Measurements from ENCODE around the gene DTX1.

DNA sequence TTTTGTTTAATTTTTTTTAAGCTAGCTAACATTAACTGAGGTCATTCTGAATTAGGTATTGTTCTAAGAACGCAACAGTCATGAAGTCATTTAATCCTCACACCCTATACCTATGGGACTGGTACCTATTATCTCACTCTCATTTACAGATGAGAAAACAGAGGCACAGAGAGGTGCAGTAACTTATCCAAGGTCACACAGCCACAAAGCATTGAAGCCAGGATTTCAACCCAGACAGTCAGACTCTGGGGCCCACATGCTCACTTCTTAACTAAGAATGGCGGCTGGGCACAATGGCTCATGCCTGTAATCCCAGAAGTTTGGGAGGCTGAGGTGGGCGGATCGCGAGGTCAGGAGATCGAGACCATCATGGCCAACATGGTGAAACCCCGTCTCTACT lies 15.0 kb upstream of the DTX1 start:
- TF ChIP-seq, protein P1, sequence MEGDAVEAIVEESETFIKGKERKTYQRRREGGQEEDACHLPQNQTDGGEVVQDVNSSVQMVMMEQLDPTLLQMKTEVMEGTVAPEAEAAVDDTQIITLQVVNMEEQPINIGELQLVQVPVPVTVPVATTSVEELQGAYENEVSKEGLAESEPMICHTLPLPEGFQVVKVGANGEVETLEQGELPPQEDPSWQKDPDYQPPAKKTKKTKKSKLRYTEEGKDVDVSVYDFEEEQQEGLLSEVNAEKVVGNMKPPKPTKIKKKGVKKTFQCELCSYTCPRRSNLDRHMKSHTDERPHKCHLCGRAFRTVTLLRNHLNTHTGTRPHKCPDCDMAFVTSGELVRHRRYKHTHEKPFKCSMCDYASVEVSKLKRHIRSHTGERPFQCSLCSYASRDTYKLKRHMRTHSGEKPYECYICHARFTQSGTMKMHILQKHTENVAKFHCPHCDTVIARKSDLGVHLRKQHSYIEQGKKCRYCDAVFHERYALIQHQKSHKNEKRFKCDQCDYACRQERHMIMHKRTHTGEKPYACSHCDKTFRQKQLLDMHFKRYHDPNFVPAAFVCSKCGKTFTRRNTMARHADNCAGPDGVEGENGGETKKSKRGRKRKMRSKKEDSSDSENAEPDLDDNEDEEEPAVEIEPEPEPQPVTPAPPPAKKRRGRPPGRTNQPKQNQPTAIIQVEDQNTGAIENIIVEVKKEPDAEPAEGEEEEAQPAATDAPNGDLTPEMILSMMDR (IDR thresholded peaks at IDR 0.05): no peak
- TF ChIP-seq POLR2A (IDR thresholded peaks at IDR 0.05): no peak

Measured in uterus (tissue), 2 donors.